ENCODE data around the gene MTHFD1L.
"Not testable (repeated sequence)": the region's sequence is repeated elsewhere in the genome, so short reads cannot be mapped to it uniquely, and the experiment has no call there.

MTHFD1L gene

DNA sequence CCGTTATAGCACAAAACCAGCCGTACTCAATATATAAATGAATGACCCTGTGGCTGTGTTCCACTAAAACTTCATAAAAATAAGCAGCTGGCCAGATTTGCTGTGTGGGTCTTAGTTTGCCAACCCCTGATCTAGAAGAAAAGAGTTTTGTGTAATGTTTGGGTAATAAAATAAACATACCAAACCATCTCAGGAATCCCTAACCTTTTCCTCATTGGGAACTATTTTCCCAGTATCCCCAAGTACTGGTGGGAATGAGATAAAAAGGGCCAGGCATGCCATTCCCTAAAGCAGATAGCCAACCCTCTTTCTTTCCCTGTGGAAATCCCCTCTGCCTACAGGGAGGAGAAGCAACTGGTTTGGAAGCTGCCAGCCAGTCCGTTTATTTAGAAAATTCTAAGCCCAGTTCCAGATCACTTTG is 205.1 kb downstream of the MTHFD1L start:
- no peak for DNase-seq

DNA sequence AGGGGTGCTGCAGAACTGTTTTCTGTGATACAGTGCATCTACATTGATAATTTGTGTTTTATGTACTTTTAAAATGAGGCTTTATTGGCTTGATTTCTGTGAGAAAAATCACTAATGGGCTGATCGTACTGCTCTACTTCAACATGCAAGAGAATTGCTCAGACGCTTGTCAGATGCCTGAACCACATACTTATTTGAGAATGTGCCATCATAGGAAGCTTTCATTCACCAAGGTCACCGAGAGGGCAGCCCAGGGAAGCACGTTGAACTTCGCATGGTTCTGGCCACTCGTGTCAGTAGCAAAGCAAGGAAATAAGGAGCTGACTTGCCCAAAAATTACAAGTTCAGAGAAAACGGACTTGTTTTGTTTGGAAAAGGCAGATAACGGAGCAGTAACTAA is 205.8 kb downstream of the MTHFD1L start:
- DNase-seq, result no peak

DNA sequence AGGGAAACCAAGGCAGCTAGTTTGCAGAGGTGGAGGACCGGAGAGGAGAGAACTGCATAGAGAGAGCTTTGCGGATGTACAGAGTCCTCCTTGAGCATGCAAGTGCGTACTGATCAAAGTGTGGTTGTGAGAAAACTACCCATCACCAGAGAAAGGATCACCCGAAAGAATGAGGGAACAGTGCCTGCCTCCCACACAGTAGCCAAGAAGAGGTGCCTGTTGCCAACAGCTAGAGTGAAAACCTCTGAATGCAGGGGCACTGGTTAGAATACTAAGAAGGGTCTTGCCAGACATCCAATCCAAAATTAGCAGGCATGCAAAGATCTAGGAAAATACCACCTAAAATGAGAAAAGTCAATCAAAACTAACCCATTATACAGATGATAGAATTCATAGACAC is 207.6 kb downstream of the MTHFD1L start:
- no peak for DNase-seq

DNA sequence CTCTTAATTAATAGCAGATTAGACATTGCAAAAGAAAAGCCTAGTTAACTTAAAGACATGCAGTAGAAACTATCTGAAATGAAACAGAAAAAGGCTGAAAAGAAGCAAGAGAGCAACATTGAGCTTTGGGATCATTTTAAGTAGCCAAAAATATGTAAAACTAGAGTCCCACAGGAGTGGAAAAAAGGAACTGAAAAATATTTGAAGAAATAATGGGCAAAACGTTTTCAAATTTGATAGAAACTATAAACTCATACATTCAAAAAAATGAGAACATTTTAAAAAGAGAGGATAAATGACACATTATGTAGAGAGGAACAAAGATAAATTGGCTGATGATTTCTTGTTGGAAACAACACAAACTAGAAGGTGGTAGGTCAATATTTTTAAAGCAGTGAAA is 208.2 kb downstream of the MTHFD1L start:
- no peak for DNase-seq

DNA sequence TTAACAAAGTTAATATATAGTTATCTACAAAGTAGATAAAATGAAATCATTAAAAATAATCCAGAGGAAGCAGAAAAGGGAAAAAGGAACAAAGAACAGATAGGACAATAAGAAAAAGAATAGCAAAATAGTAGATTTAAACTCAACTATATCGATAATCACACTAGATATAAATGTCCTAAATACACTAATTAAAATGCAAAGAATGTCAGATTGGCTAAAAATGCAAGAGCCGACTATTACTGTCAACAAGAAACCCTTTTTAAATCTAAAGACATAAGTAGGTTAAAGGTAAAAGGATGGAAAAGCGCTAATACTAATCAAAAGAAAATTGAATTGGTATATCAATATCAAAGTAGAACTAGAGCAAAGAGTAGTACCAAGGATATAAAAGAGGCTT is 209.5 kb downstream of the MTHFD1L start:
- no peak for DNase-seq

DNA sequence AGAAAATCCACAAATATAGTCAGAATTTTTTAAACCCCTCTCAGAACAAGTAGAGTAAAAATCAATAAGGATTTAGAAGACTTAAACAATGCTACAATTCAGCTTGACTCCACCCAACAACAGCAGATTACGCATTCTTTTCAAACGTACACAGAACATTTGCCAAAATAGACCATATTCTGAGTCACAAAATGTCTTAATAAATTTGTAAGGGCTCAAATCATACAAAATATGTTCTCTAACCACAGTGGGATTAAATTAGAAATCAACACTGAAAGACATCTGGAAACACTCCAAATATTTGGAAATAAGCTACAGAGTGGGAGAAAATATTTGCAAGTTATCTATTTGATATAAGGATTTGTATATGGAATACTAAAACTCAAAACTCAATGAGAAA is 210.0 kb downstream of the MTHFD1L start:
- no peak for DNase-seq

DNA sequence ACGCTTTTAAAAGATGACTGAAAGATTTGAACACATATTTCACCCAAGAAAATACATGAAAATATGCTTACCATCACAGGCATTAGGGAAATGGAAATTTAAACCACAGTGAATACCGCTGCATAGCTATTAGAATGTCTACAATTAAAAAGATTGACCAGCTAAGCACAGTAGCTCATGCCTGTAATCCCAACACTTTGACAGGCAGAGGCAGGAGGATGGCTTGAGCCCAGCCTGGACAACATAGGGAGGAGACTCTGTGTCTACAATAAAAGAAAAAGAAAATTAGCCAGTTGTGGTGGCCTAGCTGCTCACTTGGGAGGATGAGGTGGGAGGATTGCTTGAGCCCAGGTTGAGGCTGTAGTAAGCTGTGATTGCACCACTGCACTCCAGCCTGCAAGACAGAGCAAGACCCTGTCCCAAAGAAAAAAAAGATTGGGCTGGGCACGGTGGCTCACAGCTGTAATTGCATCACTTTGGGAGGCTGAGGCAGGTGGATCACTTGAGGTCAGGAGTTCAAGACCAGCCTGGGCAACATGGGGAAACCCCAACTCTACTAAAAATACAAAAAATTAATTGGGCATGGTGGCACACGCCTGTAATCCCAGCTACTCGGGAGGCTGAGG is 210.5 kb downstream of the MTHFD1L start:
- DNase-seq, result no peak

DNA sequence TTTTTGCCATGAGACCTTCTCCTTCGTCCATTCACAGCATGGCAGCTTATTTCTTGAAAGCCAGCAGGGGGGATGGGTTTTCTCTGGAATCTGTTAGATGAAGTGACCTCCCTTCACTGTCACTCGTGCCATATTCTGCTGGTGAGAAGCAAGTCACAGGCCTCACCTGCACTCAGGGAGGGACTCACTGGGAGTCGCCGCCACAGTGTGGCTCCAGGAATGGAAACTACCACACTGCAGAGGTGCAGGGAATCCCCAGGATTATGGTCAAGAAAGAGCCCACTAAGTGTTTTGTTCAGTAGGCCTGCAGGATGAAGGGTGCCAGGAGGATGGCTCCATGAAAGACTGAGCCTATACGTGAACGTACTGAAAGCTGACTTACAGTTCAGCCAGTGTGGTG is 213.2 kb downstream of the MTHFD1L start:
- DNase-seq, result no peak

DNA sequence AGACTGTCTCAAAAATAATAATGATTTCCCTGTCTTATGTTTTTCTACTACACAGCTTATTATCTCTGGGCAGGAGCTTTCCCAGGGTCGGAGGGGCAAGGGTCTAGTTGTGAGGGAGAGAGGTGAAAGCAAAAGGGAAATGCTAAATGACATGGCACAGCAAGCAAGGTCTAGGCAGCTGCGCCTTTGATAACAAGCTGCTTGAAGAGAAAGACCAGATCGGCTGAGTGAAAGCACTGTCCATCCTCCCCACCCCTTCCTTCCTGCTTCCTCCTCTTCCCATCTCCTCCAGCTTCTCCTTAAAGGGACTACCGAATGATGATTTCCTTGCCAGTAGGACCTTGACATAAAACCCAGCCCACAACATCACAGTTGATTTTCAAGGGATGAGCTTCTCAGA is 216.2 kb downstream of the MTHFD1L start:
- DNase-seq, result no peak

DNA sequence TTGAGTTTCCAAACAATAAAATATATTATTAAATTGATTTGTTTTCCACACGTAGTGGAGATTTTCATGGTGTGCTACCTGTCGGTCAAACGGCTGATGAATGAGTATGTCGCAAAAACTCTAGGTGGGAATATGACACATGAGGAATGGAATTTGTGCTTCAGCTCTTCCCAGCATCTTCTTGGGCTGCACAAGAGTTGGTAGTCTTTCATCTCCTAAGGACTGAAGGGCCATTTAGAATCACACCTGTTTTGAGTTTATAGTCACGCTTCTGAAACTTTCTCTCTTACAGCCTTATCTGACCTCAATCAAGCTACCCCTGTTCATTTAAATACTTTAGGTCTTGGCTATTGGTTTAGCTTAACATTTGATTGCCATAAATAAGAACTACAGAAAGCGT is 216.6 kb downstream of the MTHFD1L start:
- DNase-seq, result no peak

DNA sequence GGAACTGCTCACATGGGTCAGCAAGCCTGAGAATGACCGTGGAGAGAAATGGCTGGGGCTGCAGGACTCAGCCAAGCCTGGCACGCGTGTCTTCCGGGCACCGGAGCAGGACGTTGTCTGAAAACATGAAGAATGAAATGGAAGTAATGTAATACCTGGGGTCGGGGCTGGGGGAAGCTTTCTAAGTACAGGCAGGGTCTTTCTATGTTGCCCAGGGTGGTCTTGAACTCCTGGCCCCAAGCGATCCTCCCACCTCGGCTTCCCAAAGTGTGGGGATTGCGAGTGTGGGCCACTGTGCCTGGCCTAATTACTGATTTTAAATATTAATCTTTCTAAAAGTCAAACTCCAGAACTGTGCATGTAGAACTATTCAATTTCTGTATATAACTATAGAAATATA is 218.8 kb downstream of the MTHFD1L start:
- no peak for DNase-seq

DNA sequence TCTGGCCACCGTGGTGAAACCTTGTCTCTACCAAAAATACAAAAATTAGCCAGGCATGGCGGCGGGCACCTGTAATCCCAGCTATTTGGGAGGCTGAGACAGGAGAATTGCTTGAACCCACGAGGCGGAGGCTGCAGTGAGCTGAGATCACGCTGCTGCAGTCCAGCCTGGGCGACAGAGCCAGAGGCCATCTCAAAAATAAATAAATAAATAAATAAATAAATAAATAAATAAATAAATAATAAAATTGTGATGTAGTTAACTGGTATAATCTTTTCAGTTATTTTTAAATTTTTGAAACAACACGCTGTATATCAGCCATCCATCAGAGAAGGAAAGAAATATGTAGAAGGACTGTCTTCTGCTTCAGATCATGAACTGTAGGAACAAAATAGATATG is 221.6 kb downstream of the MTHFD1L start:
- DNase-seq, result not testable (repeated sequence)

DNA sequence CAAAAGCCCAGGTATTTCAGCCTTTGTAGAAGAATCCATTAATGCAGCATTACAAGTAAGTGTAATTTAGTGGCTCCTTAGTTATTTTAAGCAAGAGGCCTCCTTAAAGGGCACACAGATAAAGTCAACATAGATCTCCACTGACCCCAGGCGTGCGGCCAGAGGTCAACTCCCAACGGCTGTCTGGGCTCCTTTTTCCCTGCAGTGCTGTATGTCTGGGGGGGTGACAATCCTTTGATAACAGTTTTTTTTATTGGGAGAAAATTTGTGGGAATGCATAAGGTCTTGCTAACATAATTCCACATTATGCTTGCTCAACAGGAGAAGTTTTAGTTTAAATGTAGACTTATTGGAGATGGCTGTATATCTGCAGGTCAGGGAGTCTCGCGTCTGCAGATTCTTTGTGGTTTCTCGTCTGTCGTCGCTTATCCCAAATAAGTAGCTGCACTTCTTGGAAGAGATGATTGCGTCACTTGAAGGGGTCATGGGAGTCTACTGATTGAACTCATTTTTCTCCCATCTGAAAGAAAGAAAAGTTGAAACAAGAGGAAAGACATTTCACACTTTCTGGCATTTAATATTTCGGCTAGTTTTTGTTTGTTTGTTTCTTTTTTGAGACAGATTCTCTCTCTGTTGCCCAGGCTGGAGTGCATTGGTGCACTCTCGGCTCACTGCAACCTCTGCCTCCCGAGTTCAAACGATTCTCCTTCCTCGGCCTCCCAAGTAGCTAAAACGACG is 222.5 kb downstream of the MTHFD1L start:
- no peak for DNase-seq

DNA sequence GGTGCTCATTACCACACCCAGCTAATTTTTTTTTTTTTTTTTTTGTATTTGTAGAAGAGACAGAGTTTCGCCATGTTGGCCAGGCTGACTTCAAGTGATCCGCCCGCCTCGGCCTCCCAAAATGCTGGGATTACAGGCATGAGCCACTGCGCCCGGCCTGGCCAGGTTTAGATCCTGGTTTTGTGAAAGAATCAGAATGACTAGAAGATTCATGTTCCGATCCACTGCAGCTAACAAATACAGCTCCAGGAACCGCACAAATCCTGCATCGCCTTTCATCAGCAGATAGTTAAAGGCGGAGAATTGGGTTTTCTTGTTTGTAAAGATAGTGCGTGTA is 223.1 kb downstream of the MTHFD1L start:
- no peak for DNase-seq

DNA sequence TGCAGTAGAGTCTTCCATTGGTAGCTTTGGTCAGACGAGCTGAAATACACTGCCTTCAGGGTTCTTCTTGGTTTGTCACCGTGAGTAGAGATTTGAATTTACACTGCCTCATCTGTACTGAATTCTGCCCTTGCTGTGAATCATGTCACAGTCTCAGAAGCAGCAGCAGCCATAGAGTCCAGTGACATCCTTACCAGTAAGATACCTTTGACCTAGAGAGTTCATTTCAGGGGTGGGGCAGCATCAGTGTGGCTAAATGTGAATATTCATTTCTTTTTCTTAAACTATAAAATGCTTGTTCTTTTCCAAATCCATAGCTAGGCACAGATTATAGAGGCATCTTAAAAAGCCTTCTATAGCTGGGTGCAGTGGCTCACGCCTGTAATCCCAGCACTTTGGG is 223.5 kb downstream of the MTHFD1L start:
- no peak for DNase-seq

DNA sequence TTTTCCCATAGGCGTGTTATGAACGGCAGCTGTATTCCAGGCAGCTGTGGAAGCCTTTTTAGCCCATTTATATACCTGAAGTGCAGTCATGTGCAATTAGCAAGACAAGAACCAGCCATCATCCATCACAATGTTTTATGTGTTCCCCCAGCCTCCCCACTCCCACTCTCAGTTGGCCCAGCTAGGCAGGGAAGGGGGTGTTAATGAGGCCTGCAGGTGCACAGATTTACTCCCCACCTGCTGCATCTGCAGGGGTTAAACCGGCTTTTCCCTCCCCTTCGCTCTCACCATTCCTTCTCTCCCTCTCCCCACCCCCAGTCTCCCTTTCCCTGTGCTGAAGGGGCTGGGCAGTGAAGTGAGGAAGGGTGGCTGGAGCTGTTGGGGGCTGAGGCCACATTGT is 224.5 kb downstream of the MTHFD1L start:
- DNase-seq, result no peak

DNA sequence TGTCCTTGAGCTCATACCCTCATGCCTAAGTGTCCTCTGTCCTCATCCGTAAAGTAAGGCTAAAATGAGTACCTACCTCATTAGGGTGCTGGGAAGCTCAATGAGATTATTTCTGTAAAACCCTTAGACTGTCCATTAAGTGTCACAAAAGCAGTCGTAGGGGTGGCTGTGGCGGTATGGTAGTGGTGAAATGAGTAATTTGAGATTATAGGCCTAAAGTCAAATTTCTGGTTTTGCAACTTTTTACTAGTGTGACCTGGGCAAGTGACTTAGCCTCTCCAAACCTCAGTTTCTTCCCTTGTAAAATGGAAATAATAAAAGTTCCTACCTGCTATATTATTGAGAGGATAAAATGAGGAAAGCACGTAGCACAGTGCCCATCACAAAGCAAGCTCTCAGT is 226.1 kb downstream of the MTHFD1L start:
- DNase-seq, result no peak

DNA sequence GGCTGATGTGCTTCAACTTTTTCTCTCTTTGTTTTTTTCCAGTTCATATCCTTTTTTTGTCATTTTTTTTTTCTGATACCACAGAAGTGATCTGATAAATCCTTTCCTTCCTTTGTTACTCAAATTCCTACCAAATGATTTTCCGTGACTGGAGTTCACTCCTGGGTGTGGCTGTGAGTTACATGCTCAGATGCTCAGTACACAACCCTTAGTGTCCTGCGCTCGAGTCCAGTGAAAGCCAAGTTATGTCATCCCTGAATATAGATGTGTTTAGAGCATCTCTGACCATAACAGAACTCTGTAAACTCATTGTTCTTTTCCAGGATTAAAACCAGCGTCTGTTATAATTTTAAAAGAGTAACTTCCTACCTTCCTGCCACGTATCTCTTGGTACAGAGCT is 227.1 kb downstream of the MTHFD1L start:
- no peak for DNase-seq

DNA sequence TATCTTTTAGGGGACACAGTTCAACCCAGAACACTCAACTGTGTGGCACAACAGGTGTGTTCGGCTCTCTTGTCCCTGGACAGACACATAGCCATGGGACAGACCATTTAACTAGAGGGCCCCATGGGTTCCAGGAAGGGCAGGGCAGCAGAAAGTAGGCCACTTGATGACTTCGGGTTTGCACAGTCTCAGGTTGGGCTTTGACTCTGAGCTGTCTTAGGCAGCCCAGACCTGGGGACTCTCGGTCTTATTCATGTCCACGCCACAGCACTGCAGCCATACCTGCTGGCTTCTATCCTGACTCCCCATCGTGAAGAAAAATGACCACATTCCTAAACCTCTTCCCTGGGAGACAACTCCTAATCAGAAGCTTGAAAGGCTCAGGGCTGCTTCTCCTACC is 228.2 kb downstream of the MTHFD1L start:
- DNase-seq, result no peak

DNA sequence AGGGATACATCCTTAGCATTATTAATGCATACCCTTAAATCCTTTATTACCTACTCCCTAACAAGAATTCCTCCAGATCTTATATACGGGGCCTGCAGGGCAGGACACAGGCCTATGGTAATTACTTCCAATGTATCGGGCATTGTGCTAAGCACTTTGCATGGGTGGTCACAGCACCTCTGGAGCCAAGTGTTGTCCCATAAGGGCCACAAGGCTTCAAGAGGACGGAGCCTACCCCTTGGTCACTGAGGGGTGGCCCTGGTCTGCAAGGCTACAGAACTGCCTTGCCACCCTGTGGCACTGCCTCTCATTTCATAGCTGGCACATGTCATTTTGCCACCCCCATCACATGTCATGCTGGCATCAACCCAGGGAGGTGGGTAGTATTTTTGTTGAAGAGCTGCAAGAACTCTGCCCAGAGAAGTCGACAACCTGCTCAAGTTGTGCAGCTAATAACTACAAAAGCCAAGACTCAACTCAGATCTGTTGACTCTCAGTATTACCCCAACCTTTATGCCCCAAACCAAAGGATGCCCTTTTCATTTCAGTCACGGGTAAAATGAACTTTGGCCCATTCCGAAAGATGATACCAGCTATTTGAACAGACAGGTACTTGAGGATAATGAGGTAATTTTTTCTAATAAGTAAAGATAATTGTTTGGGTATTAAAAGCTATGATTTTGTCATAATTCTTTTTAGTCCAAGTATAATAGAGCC is 230.2 kb downstream of the MTHFD1L start:
- no peak for DNase-seq

DNA sequence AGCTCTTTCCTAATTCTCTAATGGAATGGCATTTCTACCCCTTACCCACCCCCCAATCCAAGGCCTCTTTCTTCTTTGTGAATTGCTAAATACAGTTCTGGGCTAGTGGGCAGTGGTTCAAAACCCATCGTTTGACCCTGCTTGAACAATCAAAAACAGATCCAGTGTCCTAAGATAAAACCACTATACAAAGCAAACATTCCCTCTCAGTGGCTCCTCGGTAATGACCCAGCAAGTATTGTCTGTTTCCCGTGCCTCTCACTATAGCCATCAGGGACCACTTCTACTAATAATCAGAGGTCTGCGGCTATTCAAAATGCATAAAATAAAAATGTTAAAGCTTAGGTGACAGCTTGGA is 230.7 kb downstream of the MTHFD1L start:
- DNase-seq, result no peak

DNA sequence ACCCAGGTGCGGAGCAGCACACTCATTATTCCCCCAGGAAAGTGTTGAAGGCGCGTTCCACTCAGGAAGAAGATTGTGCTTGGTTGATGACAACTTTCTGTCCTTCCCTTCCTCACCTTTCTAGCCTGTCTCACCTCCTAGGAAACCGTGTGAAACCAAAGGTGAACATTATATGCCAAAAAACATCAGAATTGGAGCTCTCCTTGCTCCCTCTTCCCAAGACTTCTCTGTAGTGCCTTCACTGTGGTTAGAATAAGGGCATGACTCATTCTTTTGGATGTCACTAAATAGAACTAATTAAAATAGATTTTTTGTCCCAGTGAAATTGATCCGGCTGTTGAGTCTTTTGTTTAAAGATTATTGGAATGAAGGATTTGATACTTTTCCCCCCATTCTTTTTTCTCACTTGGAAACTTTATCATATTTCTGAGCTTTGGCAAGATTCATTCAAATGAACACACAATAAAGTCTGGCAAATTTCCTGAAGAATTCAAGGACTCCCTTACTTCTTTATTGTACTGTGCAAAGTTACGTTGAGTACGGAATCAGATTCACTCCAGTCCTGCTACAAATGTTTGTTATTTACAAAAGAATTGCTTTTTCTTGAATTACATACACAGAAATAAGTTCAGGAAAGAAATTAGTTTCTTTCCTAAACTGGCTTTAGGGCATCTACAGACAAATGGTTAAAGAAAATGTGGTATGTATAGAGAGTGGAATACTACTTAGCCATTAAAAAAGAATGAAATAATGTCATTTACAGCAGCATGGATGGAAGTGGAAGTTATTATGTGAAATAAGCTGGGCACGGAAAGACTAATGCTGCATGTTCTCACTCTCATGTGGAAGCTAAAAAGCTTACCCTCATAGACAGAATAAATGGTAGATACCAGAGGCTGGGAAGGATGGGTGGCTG is 231.4 kb downstream of the MTHFD1L start:
- no peak for DNase-seq

DNA sequence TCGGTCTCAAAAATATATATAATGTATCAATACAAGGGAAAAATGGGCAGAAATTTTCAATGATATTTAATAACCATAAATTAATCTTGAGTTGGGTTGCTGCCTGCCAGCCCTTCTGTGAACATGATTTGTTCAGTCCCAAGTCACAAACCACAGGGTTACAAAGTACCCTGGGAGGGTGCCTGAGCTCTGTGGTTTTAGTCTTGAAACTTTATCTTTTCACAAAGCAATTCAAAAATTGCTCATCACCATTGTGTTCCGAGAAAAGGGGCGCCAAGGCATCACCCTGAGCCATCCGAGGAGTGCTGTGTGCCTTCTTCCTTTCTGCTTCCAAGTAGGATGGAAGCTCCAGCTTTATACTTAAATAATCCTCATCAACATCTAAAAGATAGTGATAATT is 232.7 kb downstream of the MTHFD1L start:
- DNase-seq, result no peak
